Measurements from ENCODE around the gene C10orf67.

GRCh38 chr10:23174074-23174976 is 170.3 kb downstream of the C10orf67 start:
- TF ChIP-seq POLR2A (IDR thresholded peaks at IDR 0.05; ENCODE audit: low read length) (no peak), GATA1 (IDR thresholded peaks at IDR 0.05; ENCODE audit: low read depth, low read length) (no peak)
